ENCODE data around the gene DUSP5.

The DUSP5 gene

DNA sequence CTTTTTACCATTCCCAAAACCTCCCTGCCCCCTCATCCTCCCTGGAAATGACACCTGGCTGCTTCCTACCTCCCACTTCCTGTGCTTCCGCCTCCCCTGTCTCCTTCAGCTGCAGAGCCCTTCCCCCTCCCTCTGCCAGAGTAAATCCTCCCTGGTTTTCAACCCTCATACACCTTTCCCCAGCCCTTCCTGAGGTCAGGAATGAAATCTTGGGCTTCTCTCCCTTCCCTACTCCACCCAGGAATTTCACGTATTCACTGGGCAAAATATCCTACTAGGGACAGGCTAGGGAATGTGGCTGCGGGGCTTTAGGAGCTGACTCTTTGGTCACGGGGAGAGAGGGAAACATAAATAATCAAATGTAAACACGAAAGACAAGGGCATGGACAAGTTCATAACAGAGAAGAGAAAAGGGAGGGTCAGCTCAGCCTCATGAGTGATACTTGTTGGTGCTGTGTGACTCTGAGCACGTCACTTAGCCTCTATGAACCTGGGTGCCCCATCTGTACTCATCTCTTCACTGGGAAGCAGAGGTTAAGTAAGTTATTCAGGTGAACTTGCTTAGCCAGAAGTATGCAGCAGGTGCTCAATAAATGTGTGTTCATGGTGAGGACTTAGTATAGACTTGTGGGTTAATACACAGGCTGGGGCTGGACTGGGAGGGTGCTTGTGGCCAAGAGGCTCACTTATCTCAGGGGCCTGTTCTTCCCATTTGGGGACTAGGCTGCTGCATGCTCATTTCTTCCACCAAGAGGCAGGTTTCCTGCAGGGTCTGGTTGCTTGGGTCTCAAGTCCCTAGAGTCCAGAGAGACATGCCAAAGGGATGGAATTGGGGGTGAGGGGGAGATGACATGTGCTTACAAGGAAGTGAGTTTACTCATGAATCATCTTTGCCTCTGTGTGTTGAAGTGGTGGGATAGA is 10.0 kb upstream of the DUSP5 start:
- no peaks in the 10 kb centered on the region for H3K9me2 ChIP-seq (replicated peaks; ENCODE audit: insufficient read depth, low read length)
- peaks cover 10% of the 10 kb centered on the region for H3K4me1 ChIP-seq (ENCODE audit: low read length)
- no peaks in the 10 kb centered on the region for H3F3A ChIP-seq (ENCODE audit: insufficient read depth, low read length)
- no peak overlapping the region for H2AFZ ChIP-seq (ENCODE audit: low read length)
- no peaks in the 10 kb centered on the region for H3K9me3 ChIP-seq (replicated peaks; ENCODE audit: insufficient read depth, low read length)
- no peak overlapping the region for H3K27ac ChIP-seq (ENCODE audit: low read length)
- no peaks in the 10 kb centered on the region for H3K79me2 ChIP-seq (ENCODE audit: low read length)
- H3K4me3 ChIP-seq (ENCODE audit: low read length) = no peak overlapping the region
- H3K36me3 ChIP-seq (replicated peaks; ENCODE audit: insufficient read depth, low read length) = no peaks in the 10 kb centered on the region
- TF ChIP-seq EZH2 (optimal IDR thresholded peaks at IDR 0.05; ENCODE audit: low read depth, low read length) (no peak), EZH2phosphoT487 (IDR thresholded peaks at IDR 0.05; ENCODE audit: low read length) (no peak), CTCF (IDR thresholded peaks at IDR 0.05; ENCODE audit: low read length) (no peak)
- no peak overlapping the region for H3K4me2 ChIP-seq (ENCODE audit: low read depth, low read length)
- H4K20me1 ChIP-seq (ENCODE audit: insufficient read depth, low read length) = no peaks in the 10 kb centered on the region
- H3K9ac ChIP-seq (ENCODE audit: low read length) = no peak overlapping the region
- no peaks in the 10 kb centered on the region for H3K27me3 ChIP-seq (replicated peaks; ENCODE audit: insufficient read depth, low read length)
- DNase-seq = no peak

DNA sequence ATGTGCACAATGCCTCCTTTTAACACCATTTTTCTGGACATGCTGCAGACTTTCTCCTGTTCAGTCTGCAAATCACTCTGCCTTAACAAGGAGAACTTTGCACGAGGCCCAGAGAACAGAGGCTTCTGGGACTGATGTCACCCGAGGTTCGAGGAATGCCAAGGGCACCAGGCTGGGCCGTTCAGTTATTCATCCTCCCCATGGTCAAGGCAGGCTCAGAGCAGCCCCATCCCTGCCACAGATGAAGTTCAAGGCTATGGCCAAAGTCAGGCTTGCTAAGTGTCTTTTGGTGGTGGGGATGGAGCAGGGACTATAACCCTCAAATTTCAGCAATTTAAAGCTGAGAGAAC is 9.4 kb upstream of the DUSP5 start:
- Histone ChIP-seq H3K9me3 (replicated peaks; ENCODE audit: insufficient read depth, low read length) (no peaks in the 10 kb centered on the region), H3K27ac (ENCODE audit: low read length) (no peak overlapping the region), H3K79me2 (ENCODE audit: low read length) (no peaks in the 10 kb centered on the region), H3K9me2 (replicated peaks; ENCODE audit: insufficient read depth, low read length) (no peaks in the 10 kb centered on the region), H3K4me1 (ENCODE audit: low read length) (peaks cover 14% of the 10 kb centered on the region), H4K20me1 (ENCODE audit: insufficient read depth, low read length) (no peaks in the 10 kb centered on the region), H3K36me3 (replicated peaks; ENCODE audit: insufficient read depth, low read length) (no peaks in the 10 kb centered on the region), H3K9ac (ENCODE audit: low read length) (no peak overlapping the region), H3K4me2 (ENCODE audit: low read depth, low read length) (no peak overlapping the region), H3K27me3 (replicated peaks; ENCODE audit: insufficient read depth, low read length) (no peaks in the 10 kb centered on the region), H2AFZ (ENCODE audit: low read length) (no peak overlapping the region), H3K4me3 (ENCODE audit: low read length) (no peak overlapping the region), H3F3A (ENCODE audit: insufficient read depth, low read length) (no peaks in the 10 kb centered on the region)
- DNase-seq = no peak
- TF ChIP-seq CTCF (IDR thresholded peaks at IDR 0.05; ENCODE audit: low read length) (no peak), EZH2 (optimal IDR thresholded peaks at IDR 0.05; ENCODE audit: low read depth, low read length) (no peak), EZH2phosphoT487 (IDR thresholded peaks at IDR 0.05; ENCODE audit: low read length) (no peak)

GRCh38 chr10:110488940-110489339 is 8.8 kb upstream of the DUSP5 start:
- Histone ChIP-seq H3K79me2 (ENCODE audit: low read length) (0 out of 2 replicates have a peak, but pooled peaks cover under 1% of the 10 kb centered on the region), H2AFZ (ENCODE audit: low read length) (no peak overlapping the region), H3K9ac (ENCODE audit: low read length) (no peak overlapping the region), H3K27me3 (replicated peaks; ENCODE audit: insufficient read depth, low read length) (no peaks in the 10 kb centered on the region), H3K4me2 (ENCODE audit: low read depth, low read length) (no peak overlapping the region), H3F3A (ENCODE audit: insufficient read depth, low read length) (no peaks in the 10 kb centered on the region), H3K36me3 (replicated peaks; ENCODE audit: insufficient read depth, low read length) (no peaks in the 10 kb centered on the region), H3K27ac (ENCODE audit: low read length) (no peak overlapping the region), H3K4me3 (ENCODE audit: low read length) (no peak overlapping the region), H4K20me1 (ENCODE audit: insufficient read depth, low read length) (no peaks in the 10 kb centered on the region), H3K9me2 (replicated peaks; ENCODE audit: insufficient read depth, low read length) (no peaks in the 10 kb centered on the region), H3K4me1 (ENCODE audit: low read length) (peaks cover 14% of the 10 kb centered on the region), H3K9me3 (replicated peaks; ENCODE audit: insufficient read depth, low read length) (no peaks in the 10 kb centered on the region)
- no peak for TF ChIP-seq EZH2 (optimal IDR thresholded peaks at IDR 0.05; ENCODE audit: low read depth, low read length)
- no peak for TF ChIP-seq EZH2phosphoT487 (IDR thresholded peaks at IDR 0.05; ENCODE audit: low read length)
- no peak for TF ChIP-seq CTCF (IDR thresholded peaks at IDR 0.05; ENCODE audit: low read length)
- DNase-seq = no peak
